ENCODE data around the gene DUSP1.

The DUSP1 gene

DNA sequence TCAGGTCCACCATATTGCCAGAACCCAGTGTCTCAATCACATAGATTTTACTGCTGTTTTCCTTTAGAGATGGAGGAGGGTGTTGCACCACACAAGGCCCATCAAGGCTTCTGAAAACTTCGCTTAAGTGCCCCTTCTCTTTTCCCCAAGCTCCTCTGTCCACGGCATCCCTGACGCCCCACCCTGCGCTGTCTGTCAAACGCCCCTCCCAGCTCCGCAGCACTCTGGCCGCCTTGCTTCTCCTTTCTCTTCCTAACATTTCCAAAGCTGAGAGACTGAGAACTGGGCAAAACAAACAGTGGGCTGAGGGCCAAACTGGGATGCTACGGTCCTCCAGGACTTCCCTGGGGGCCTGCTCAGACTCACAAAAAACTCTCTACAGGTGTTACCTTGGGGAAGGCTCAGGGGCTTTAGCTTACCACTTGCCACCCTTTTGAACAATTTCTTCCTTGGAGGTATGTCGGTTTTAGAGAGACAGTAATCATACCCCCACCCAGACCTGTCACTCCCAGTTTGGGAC lies 34.8 kb upstream of the DUSP1 start:
- POLR2A ChIA-PET = no interaction called here
- no peak for DNase-seq (ENCODE audit: low read depth, low spot score)
- CTCF ChIA-PET = interaction anchor here (0.9 kb wide), 1 partner anchor 33 kb away, joined by 3 read pairs; no protein-coding TSS in a partner anchor
- no peak overlapping the region for H3K4me3 ChIP-seq (ENCODE audit: low read depth, low read length)
- TF ChIP-seq, protein P1, sequence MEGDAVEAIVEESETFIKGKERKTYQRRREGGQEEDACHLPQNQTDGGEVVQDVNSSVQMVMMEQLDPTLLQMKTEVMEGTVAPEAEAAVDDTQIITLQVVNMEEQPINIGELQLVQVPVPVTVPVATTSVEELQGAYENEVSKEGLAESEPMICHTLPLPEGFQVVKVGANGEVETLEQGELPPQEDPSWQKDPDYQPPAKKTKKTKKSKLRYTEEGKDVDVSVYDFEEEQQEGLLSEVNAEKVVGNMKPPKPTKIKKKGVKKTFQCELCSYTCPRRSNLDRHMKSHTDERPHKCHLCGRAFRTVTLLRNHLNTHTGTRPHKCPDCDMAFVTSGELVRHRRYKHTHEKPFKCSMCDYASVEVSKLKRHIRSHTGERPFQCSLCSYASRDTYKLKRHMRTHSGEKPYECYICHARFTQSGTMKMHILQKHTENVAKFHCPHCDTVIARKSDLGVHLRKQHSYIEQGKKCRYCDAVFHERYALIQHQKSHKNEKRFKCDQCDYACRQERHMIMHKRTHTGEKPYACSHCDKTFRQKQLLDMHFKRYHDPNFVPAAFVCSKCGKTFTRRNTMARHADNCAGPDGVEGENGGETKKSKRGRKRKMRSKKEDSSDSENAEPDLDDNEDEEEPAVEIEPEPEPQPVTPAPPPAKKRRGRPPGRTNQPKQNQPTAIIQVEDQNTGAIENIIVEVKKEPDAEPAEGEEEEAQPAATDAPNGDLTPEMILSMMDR (IDR thresholded peaks at IDR 0.05; ENCODE audit: insufficient read depth, low read length, missing control alignments) = no peak

- TF ChIP-seq, protein P1 (IDR thresholded peaks at IDR 0.05; ENCODE audit: insufficient read depth, low read length, missing control alignments) = no peak
- no peak overlapping the region for H3K4me3 ChIP-seq (ENCODE audit: low read depth, low read length)
- no peak for DNase-seq (ENCODE audit: low read depth, low spot score)
- POLR2A ChIA-PET = no interaction called here
- CTCF ChIA-PET = interaction anchor here (0.9 kb wide), 1 partner anchor 33 kb away, joined by 3 read pairs; no protein-coding TSS in a partner anchor
Measured at GRCh38 chr5:172805018-172805683, 34.2 kb upstream of the DUSP1 start.

DNA sequence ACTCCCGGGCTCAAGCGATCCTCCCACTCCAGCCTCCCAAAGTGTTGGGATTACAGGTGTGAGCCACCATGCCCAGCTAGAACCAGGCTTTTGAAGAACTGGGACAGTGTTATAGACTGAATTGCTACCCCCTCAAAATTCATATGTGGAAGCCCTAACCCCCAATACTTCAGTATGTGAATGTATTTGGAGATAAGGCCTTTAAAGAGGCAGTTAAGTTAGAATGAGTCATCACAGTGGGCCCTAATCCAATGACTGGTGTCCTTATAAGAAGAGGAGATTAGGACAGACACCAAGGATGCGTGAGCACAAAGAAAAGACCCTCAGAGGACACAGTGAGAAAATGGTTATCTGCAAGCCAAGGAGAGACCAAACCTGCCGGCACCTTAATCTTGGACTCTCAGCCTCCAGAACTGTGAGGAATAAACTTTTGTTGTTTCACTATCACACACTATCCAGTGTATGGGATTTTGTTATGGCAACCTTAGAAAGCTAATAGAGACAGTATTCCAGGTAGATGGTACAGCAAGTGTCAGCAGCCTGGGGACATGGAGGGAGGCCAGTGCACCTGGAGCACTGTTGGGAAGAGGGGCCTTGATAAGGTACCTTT lies 31.7 kb upstream of the DUSP1 start:
- no peak overlapping the region for H3K4me3 ChIP-seq (ENCODE audit: low read depth, low read length)
- ChIA-PET POLR2A (interaction anchor here (1.2 kb wide), 1 partner anchor 32 kb away, joined by 3 read pairs; no protein-coding TSS in a partner anchor), CTCF (no interaction called here)
- no peak for DNase-seq (ENCODE audit: low read depth, low spot score)
- TF ChIP-seq, protein P1 (IDR thresholded peaks at IDR 0.05; ENCODE audit: insufficient read depth, low read length, missing control alignments) = no peak

- no peak overlapping the region for H3K4me3 ChIP-seq (ENCODE audit: low read depth, low read length)
- CTCF ChIA-PET = interaction anchor here (2.7 kb wide), 1 partner anchor 30 kb away, joined by 14 read pairs; the partner anchor contains the start of gene DUSP1
- POLR2A ChIA-PET = no interaction called here
- DNase-seq (ENCODE audit: low read depth, low spot score) = no peak
- TF ChIP-seq, protein P1 (IDR thresholded peaks at IDR 0.05; ENCODE audit: insufficient read depth, low read length, missing control alignments) = no peak
Measured at GRCh38 chr5:172802112-172802511, 31.1 kb upstream of the DUSP1 start.

GRCh38 chr5:172801179-172801671 lies 30.2 kb upstream of the DUSP1 start:
- H3K4me3 ChIP-seq (ENCODE audit: low read depth, low read length) = no peak overlapping the region
- ChIA-PET CTCF (interaction anchor here (1.7 to 2.7 kb wide), 2 partner anchors 29 to 84 kb away, joined by 9 to 14 read pairs; partner anchors contain the start of gene DUSP1), POLR2A (interaction anchor here (0.7 to 4.6 kb wide), 6 partner anchors 24 to 152 kb away, joined by 3 to 129 read pairs (median 3); partner anchors contain the start of gene DUSP1)
- DNase-seq (ENCODE audit: low read depth, low spot score) = peak; percentile 92
- TF ChIP-seq, protein P1 (IDR thresholded peaks at IDR 0.05; ENCODE audit: insufficient read depth, low read length, missing control alignments) = no peak
